ACC112 (cell line): ENCODE measurements around the gene MAB21L4.

Experiments
- H2AFZ ChIP-seq: fragments of 200-600 bp; sonication (generic); one replicate; pipeline ENCODE4 v1.6.0; 2017; ENCODE audit warnings: antibody characterized with exemption, low read length; ENCODE audit not compliant: unreplicated experiment
- H3K27ac ChIP-seq: fragments of 200-600 bp; sonication (generic); 2 replicates; pipeline ENCODE4 v1.5.1; 2014; ENCODE audit warnings: low read depth, mild to moderate bottlenecking, antibody characterized with exemption, low read length, moderate library complexity
- H3K27me3 ChIP-seq: fragments of 200-600 bp; sonication (generic); 2 replicates; pipeline ENCODE4 v1.6.1; 2014; ENCODE audit warnings: mild to moderate bottlenecking, antibody characterized with exemption, low read length, moderate library complexity, mixed read lengths; ENCODE audit not compliant: insufficient read depth
- H3K36me3 ChIP-seq: fragments of 200-600 bp; sonication (generic); 2 replicates; pipeline ENCODE4 v1.6.1; 2016; ENCODE audit warnings: mild to moderate bottlenecking, antibody characterized with exemption, low read length, moderate library complexity, mixed read lengths; ENCODE audit not compliant: insufficient read depth
- H3K4me1 ChIP-seq: fragments of 200-600 bp; sonication (generic); one replicate; pipeline ENCODE4 v1.6.1; 2016; ENCODE audit warnings: low read length, mixed read lengths; ENCODE audit not compliant: insufficient read depth, unreplicated experiment, control insufficient read depth
- H3K4me3 ChIP-seq: fragments of 200-600 bp; sonication (generic); 2 replicates; pipeline ENCODE4 v1.5.1; 2014; ENCODE audit warnings: mild to moderate bottlenecking, low read depth, low read length
- H3K79me2 ChIP-seq: fragments of 200-600 bp; sonication (generic); one replicate; pipeline ENCODE4 v1.6.0; 2016; ENCODE audit warnings: low read length; ENCODE audit not compliant: control insufficient read depth, unreplicated experiment, insufficient read depth

Gene MAB21L4

DNA sequence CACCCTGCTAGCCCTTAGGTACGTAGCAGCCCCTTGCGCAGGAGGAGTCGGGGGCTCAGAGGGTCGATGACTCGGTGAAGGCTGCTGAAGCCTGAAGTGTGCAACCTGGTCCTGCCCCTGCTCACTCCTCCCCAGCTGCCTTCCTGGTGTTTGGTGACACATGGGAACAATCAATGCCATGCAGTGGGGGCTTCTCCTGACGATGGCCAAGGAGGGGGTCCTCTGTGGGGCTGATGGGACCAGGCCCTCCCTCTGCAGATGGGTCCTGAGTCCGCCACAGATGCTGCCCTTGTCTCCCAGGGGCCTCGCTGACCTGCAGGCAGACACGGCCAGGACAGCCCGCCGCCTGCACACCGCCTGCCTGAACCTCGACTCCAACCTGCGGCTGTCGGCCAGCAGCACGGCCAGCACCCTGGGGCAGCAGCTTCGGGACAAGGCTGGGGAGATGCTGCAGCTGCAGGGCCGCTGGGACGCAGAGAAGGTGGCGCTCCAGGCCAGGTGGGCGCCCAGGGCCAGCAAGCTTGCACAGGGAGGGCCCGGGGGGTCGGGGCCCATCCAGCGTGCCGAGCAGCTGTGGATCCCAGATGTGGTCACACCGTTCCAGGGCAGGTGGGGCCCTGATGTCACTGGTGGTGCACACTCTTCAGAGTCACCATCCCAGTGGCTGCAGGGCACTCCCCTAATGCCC lies 34.8 kb upstream of the MAB21L4 start:
- H2AFZ ChIP-seq, result no peak overlapping the region
- no peaks in the 10 kb centered on the region for H3K36me3 ChIP-seq
- no peak overlapping the region for H3K4me3 ChIP-seq
- no peaks in the 10 kb centered on the region for H3K4me1 ChIP-seq
- H3K79me2 ChIP-seq, result no peaks in the 10 kb centered on the region
- no peaks in the 10 kb centered on the region for H3K27me3 ChIP-seq
- no peak overlapping the region for H3K27ac ChIP-seq

DNA sequence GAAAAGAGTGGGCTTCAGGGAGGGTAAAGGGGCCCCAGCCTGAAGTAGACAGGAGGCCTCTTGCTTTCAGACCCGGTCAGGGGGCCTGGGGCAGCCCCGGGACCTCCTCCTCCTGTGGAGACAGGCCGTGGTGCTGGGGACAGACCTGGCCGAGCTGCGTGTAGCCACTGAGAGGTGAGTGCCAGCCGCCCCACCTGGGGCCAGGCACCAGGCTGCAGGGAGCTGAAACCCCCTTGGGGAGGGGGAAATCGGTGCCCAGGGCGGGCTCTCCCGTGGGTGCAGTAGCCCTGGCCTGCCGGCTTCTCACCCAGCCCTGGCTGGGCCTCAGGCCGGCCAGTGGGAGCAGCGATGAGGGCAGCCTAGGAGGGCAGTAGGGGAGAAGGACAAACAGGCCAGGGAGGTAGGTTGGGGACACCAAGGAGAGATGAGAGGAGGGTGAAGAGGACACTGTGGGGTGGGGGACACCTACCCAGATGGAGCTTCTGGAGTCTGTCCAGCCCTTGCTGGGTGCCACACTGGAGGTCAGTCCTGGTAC lies 34.2 kb upstream of the MAB21L4 start:
- no peak overlapping the region for H2AFZ ChIP-seq
- no peaks in the 10 kb centered on the region for H3K27me3 ChIP-seq
- H3K4me3 ChIP-seq, result no peak overlapping the region
- H3K79me2 ChIP-seq, result no peaks in the 10 kb centered on the region
- H3K27ac ChIP-seq, result no peak overlapping the region
- H3K36me3 ChIP-seq, result no peaks in the 10 kb centered on the region
- no peaks in the 10 kb centered on the region for H3K4me1 ChIP-seq

DNA sequence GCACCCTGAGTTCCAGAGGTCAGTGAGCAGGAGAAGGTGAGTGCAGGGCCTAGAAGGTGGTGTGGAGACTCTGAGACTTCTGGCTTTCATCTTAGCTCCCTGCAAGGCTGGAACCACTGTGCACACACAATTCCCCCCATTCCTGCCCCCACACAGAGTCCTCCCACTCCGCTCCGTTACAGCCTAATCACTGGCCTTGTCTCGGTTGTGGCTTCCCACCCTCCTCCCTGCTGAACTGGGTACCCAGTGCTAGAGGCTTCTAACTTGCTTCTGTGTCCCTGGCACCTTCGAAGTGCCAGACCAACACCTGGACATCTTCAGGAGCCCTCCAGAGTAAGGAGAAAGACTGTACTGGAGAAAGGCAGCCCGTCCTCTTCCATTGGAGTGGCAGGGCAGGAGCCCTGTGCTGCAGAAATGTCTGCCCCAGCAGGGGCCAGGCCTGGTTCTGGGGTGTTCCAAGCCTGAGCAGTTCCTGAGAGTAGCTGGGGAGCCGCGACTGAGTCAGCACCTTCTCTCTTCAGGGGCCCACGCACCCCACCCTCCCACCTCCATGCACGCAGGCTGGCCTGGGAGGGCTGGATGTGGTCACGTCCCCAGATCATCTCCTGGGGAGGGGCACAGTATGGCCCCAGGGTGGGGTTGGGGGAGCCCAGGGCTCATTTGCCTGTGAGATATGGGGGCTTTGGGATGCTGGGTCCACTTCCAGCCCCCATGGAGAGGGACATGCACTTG lies 33.6 kb upstream of the MAB21L4 start:
- no peaks in the 10 kb centered on the region for H3K4me1 ChIP-seq
- no peaks in the 10 kb centered on the region for H3K79me2 ChIP-seq
- no peak overlapping the region for H2AFZ ChIP-seq
- no peaks in the 10 kb centered on the region for H3K36me3 ChIP-seq
- no peak overlapping the region for H3K4me3 ChIP-seq
- no peak overlapping the region for H3K27ac ChIP-seq
- no peaks in the 10 kb centered on the region for H3K27me3 ChIP-seq

DNA sequence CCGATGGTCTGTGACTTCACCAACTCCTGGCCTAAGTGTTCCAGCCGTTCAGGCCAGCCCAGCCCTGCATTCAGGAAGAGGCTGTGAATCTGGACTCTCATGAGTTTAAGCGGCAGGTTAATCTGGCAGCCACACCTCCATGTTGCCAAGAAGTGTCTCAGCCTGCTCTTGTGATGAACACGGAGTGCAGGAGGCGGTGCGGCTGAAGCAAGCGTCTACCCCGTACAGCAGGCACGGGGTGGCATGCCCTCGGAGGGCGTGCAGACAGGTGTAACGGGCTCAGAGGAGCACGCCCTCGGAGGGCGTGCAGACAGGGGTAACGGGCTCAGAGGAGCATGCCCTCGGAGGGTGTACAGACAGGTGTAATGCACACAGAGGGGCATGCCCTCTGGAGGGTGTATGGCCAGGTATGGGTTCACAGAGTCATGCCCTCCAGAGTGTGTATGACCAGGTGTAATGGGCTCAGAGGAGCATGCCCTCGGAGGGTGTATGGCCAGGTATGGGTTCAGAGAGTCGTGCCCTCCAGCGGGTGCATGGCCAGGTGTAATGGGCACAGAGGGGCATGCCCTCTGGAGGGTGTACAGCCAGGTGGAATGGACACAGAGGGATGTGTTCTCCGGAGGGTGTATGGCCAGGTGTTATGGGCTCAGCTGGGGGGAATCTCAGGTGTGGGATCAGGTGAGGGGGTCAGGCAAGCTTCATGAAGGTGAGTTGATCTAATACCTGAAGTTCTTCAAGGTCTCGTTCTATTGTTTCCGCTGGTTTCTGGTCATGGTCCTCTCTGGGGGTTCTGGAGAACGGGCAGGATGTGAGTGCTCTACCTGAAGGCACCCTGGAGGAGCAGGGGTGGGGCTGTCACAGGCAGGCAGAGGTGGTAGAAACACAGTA lies 32.8 kb upstream of the MAB21L4 start:
- Histone ChIP-seq H3K79me2 (no peaks in the 10 kb centered on the region), H3K27ac (no peak overlapping the region), H3K4me3 (no peak overlapping the region), H3K27me3 (no peaks in the 10 kb centered on the region), H3K36me3 (no peaks in the 10 kb centered on the region), H2AFZ (no peak overlapping the region), H3K4me1 (no peaks in the 10 kb centered on the region)

DNA sequence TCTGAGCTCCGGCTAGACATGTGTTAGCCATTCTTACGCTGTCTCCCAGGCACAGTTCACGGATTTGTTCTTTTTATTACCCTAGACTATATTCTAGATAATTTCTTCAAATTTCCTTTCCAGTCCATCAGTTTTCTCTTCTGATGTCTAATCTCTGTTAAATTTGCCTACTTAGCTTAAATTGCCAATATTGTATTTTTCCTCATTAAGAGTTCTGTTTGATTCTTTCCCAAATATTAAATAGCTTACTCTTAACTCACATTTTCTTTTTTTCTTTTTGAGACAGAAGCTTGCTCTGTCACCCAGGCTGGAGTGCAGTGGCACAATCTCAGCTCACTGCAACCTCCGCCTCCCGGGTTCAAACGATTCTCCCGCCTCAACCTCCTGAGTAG lies 31.4 kb upstream of the MAB21L4 start:
- H3K36me3 ChIP-seq, result no peaks in the 10 kb centered on the region
- no peaks in the 10 kb centered on the region for H3K27me3 ChIP-seq
- no peak overlapping the region for H2AFZ ChIP-seq
- H3K27ac ChIP-seq, result no peak overlapping the region
- peaks cover 4% of the 10 kb centered on the region for H3K4me1 ChIP-seq
- H3K79me2 ChIP-seq, result no peaks in the 10 kb centered on the region
- no peak overlapping the region for H3K4me3 ChIP-seq

DNA sequence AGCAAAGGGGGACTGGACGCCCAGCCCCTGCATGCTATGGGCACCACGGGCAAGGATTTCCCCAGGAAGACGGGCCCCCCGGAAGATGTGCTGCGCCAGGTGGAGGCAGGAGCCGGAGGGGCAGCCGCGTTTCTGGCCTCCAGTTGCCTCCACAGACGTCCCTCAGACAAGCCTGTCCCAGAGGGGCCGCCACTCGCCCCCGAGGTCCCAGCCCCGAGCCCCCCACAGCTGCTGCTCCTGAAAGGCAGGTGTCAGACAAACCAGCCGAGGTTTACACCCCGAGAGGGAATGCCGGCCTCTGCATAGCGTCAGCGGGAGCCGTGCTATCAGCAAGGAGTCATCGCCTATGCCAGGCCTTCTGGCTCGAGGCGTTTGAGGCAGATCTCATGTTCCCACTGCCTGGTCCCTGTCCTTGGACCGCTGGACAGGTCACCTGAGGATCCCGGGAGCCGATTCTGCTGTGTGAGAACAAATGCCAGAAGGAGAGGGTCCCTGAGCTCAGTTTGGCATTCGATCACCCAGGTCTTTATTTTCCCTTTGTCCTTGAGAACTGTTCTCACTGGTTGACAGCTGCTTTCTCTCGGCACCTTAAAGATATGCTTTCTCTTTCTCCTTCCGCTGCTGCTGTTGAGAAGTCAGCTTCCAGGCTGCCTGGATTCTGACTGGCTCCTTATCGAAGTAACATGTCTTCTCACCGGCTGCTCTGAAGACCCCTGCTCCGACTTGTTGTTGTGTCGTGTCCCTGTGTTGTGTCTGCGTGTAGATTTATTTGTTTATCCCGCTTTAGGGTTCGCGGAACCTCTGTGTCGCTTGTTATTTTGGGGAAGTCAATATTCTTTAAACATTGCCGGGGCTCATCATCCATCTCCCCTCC lies 30.8 kb upstream of the MAB21L4 start:
- Histone ChIP-seq H2AFZ (no peak overlapping the region), H3K36me3 (no peaks in the 10 kb centered on the region), H3K27ac (no peak overlapping the region), H3K27me3 (no peaks in the 10 kb centered on the region), H3K4me1 (peaks cover 10% of the 10 kb centered on the region), H3K4me3 (no peak overlapping the region), H3K79me2 (no peaks in the 10 kb centered on the region)

DNA sequence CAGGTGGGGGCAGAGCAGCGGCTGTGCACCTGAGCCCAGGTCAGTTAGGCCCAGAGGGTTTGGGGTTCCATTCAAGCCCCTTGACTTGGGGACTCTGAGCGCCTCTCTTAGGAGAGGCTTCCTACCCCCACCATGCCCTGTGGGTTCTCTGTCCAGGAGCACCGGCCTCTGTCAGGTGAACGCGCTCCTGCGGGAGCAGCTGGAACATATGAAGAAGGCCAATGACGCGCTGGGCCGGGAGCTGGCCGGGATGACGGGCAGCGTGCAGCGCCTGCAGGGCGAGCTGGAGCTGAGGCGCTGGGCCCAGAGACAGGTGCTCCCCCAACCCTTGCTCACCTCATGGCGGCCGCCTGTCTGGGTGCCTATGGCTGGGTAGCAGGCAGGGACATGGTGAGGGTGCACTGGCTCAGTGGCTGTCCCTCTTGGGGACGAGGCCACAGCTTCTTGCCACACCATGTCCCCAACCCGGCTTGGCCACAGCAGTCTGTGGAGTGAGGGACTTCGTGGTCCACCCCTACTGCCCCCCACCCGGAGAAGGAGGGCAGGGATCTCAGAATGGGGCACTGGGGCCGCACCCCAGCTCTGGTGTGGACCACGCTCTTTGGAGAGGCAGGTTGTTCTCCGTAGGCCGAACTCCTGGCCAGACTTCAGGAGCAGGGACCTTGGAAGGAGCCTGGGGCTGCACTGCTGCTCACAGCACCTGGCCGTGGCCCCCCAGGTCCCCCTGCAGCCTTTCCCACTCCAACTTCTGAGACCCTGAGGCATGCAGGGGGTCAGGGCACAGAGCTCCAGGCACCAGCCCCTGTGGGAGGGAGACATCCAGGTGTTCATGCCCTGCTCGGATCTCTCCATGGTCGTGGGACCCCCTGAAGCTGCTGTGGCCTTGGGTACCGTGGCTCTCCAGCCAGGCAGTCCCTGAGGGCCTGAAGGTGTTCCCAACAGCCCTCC lies 29.9 kb upstream of the MAB21L4 start:
- Histone ChIP-seq H3K4me1 (peaks cover 19% of the 10 kb centered on the region), H2AFZ (no peak overlapping the region), H3K27ac (no peak overlapping the region), H3K27me3 (no peaks in the 10 kb centered on the region), H3K36me3 (no peaks in the 10 kb centered on the region), H3K79me2 (no peaks in the 10 kb centered on the region), H3K4me3 (no peak overlapping the region)

DNA sequence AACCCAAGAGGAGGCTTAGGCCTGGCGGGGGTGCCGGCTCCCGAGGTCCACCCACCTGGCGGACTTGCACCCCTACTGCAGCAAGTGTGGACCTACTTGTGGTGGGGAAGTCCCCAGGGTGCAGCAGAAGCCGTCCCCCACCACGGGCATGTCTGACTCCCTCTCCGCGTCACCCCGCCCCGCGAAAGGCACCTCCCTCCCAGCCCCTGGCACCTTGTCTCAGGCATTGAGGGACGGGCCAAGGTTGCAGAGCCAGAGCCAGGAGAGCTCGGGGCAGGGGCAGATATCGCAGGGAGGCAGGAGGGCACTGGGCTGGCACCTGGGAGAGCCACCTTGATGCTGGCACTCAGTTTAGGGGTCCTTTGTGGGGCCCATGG lies 29.2 kb upstream of the MAB21L4 start:
- no peaks in the 10 kb centered on the region for H3K27me3 ChIP-seq
- H3K4me1 ChIP-seq, result peaks cover 25% of the 10 kb centered on the region

DNA sequence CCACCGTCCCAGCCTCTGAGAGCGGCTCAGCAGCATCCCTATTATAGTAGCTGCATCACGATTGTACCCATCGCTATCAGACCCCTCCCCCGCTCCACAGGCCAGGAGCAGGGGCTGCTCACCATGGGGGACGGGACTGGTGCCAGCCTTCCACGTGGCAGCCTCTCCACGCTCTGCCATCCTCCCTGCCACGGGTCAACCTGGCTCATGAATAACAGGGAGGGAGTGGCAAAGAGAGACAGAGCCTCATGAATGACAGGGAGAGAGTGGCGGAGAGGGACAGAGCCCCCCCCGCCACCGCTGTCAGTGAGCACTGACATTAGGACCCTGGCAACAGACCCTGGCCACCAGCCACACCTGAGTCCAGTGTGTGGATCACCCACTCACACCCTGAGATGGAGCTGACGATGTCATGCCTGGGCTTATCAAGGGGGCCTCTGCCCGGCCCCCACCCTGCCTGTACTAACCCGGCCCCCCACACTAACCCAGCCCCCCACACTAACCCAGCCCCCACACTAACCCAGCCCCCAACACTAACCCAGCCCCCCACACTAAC lies 27.1 kb upstream of the MAB21L4 start:
- no peak overlapping the region for H2AFZ ChIP-seq

More for the DNA sequence above, 29.2 kb upstream of the MAB21L4 start:
- Histone ChIP-seq H2AFZ (no peak overlapping the region), H3K4me3 (no peak overlapping the region), H3K36me3 (no peaks in the 10 kb centered on the region), H3K27ac (no peak overlapping the region), H3K79me2 (no peaks in the 10 kb centered on the region)

More for the DNA sequence above, 27.1 kb upstream of the MAB21L4 start:
- Histone ChIP-seq H3K79me2 (no peaks in the 10 kb centered on the region), H3K27me3 (no peaks in the 10 kb centered on the region), H3K4me3 (no peak overlapping the region), H3K36me3 (no peaks in the 10 kb centered on the region), H3K27ac (no peak overlapping the region), H3K4me1 (peaks cover 25% of the 10 kb centered on the region)
